Fibroblast of skin of right biceps (primary cell): ENCODE data around the gene ZDHHC20.

Experiments
- DNase-seq: peaks from one replicate; pipeline ENCODE4 v3.0.0-alpha.2; 2013

Gene ZDHHC20

DNA sequence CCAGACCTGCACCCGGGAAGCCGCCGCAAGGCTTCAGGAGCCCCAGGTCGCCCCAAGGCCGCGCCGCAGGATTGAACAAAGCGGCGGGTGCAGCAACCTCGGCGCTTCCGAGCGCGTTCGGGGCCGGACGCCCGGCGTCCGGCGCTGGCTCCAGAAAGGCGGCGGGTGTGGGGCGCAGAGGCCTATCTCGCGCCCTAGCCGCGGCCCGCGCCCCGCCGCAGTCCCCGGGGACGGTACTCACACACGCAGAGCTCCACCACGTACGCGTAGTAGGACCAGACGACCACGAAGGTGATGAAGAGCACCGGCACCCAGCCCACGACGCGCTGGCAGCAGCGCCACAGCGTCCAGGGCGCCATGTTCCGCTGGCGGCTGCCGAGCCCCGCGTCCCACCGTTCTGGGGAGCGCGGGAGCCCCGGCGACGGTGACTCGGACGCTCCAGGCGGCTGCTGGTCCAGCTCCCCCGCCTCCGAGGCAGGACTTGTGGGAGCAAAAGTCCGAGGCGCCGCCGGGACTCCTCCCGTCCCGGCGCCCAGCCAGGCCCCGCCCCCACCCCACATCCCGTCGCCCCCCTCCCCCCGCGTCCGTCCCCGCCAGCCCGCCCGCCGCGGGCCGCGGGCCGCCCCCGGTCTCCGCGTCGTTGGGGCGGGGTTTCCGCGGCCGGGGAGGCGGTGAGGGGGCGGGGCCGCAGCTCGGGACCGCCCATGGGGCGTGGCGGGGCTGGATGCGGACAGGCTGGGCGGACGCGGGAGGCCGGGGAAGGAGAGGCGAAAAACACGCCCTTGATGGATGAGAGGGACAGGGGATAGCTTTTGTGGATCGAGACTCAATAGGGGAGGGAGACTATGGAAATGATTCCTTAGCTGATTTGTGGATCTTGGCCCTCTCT, at the start of gene ZDHHC20:
ZDHHC20 (minus strand) TSS at position 491 of the 889 bp plus-strand sequence; CDS start at position 359, 132 bp downstream.
- DNase-seq, result peak; percentile 85

DNA sequence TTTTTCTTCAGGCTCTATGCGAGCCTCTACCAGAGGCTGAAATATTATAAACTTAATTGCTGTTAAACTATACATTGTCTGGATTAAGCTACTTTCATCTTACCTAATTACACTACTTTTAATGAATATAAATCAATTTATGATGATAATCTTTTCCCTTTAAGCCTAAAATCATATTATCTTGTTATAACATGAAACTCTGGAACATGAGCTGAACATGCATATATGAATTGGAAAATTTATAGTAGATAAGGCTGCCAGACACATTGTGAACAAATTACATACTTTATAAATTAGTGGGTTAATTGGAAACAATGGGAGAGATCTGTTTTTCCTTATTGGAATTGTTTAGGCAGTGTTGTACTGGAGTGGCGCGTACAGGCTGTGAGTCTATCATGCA, 45.3 kb upstream of the ZDHHC20 start:
- no peak for DNase-seq

GRCh38 chr13:21501686-21502085, 42.6 kb upstream of the ZDHHC20 start:
- no peak for DNase-seq

DNA sequence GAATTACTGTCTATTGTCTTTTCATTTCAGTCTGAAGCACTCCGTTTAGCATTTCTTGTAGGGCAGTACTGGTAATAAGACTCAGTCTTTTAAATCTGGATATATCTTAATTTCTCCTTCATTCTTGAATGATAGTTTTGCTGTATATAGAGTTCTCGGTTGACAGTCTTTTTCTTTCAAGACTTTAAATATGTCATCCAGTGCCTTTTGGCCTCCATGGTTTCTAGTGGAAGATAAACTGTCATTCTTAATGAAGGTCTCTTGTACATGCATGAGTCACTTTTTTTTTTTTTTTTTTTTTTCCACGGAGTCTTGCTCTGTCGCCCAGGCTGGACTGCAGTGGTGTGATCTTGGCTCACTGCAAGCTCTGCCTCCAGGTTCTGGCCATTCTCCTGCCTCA, 27.2 kb upstream of the ZDHHC20 start:
- DNase-seq, result no peak

DNA sequence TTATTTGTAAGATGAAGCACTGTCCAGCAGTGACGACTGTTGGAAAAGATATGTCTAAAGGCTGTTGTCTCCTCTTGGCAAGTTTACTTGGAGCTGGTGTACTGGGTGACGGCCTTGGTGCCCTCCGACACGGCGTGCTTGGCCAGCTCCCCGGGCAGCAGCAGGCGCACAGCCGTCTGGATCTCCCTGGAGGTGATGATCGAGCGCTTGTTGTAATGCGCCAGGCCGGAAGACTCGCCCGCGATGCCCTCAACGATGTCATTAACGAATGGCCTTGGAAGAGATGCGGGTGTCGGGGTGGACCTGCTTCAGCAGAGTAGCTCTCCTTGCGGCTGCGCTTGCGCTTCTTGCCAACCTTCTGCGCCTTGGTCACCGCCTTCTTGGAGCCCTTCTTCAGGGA, 24.6 kb upstream of the ZDHHC20 start:
- no peak for DNase-seq

- no peak for DNase-seq
These were observed 22.3 kb upstream of the ZDHHC20 start for GRCh38 chr13:21481359-21481758.

GRCh38 chr13:21478881-21479808, 20.0 kb upstream of the ZDHHC20 start:
- DNase-seq, result peak; percentile 75

GRCh38 chr13:21476893-21477472, 17.9 kb upstream of the ZDHHC20 start:
- DNase-seq, result peak; percentile 73

DNA sequence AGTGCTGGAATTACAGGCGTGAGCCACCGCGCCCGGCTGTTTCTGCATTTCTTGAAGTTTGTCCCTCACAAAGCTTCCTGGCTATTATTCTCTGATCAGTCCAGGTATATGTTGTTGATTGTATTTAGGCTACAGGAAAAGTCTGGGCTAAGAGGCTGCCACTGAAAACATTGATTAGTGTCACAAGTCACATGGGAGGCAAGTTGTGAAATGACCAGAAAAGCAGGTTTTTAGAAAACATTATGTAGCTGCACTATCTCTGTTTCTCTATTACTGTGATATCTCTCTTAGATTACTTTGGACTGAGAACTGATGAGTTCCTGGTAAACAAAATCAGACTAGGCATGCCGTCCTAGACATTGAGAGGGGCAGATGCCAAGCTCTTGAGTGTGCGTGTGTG, 16.0 kb upstream of the ZDHHC20 start:
- no peak for DNase-seq

DNA sequence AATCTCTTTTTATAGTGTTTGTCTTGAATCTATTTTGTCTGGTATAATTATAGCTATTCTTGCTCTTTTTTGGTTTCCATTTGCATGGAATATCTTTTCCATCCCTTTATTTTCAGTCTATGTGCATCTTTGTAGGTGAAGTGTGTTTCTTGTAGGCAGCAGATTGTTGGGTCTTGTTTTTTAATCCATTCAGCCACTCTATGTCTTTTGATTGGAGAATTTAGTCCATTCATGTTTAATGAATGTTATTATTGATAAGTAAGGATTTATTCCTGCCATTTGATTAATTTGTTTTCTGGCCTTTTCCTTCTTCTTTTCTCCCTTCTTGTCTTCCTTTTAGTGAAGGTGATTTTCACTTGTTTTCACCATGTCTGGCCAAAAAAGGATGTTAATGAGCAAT, 11.7 kb upstream of the ZDHHC20 start:
- no peak for DNase-seq

- DNase-seq, result no peak
These were observed 7.4 kb upstream of the ZDHHC20 start for GRCh38 chr13:21466527-21466926.

DNA sequence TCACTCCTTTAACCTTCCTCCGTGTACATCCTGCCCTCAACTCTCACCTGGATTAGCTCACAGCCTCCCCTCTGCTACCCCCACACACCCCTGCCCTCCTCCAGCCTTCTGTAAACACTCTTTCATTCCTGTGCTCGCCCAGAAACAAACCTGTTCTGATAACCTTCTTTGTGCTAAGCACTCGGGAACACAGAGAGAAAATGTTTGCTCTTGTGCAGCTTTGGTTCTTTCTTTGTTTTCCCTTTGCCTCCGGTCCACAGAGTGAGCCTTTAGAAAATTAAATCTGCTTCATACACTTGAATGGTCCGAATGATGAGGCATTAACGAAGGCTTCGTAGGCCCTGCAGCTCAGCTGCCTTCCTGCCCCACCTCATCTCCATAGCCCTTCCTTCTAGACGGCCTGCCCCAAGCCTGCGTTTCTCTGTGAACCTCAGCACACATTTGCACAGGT, 6.6 kb upstream of the ZDHHC20 start:
- DNase-seq, result no peak

GRCh38 chr13:21463424-21463823, 4.3 kb upstream of the ZDHHC20 start:
- no peak for DNase-seq

DNA sequence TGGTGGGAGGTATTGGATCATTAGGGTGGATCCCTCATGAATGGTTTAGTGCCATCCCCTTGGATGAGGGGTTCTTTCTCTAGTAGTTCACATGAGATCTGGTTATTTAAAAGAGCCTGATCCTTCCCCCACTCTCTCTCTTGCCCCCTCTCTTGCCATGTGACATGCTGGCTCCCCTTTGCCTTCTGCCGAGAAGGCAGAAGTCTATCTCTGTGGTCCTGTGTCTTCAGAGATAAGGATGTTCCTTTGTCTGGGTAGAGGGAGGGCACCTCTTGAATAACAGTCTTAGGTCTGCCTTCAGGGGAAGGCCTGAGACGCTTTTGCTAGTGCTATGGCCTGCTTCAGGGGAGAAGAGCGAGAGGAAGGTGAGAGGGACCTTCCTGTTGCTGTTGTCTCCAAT, 2.0 kb upstream of the ZDHHC20 start:
- DNase-seq, result no peak

DNA sequence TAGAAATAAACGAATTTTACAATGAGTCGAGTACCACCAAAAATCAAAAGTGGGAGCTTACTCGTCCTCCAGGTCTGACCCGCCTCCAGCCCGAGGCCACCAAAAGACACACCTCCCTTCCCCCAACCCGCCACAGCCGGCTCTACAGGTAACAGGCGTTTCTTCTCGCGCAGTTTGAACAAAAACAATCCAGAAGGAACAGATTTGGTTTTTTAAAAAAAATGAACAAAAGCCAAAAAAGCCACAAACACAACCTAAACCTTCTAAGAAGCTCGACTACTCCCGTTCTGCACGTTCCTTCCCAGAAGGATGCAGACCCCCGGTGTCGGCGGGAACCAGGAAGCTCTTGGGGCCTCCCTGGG, 671 bp downstream of the ZDHHC20 start:
- DNase-seq, result peak; percentile 20

DNA sequence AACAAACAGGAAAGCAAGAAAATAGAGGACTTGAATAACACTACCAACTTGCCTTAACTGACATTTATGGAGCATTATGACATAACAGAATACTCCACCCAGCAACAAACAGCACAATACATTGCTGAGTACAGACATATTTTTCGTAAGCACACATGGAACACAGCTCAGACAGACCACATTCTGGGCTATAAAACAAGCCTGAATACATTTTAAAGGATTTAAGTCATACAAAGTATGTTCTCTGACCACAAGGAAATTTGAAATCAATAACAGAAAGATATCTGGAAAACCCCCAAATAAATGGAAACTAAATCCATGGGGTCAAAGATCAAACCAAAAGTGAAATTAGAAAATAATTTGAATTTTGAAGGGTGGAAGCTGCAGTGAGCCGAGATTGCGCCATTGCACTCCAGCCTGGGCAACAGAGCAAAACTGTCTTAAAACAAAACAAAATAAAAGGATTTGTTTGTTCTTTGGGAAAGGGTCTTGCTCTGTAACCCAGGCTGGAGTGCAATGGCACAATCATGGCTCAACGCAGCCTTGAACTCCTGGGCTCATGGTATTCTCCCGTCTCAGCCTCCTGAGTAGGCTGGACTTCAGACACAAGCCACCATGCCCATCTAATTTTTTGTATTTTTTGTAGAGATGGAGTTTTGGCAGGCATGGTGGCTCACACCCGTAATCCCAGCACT, 5.6 kb downstream of the ZDHHC20 start:
- DNase-seq, result no peak

DNA sequence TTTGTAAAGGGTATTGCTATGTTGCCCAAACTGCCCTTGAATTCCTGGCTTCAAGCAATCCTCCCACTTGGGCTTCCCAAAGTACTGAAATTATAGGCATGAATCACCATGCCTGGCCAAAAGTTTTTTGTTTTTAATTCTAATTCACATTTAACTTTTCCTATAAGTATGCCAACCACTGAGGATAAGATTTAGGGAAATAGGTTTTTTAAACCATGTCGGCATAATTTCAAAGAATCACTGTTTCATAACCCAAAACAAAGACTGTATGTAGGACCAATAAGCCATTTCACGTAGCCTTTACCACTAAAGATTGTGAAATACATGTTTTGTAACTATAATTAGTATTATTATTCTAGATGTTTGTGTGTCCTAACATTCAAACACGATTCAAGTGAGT, 8.2 kb downstream of the ZDHHC20 start:
- no peak for DNase-seq

DNA sequence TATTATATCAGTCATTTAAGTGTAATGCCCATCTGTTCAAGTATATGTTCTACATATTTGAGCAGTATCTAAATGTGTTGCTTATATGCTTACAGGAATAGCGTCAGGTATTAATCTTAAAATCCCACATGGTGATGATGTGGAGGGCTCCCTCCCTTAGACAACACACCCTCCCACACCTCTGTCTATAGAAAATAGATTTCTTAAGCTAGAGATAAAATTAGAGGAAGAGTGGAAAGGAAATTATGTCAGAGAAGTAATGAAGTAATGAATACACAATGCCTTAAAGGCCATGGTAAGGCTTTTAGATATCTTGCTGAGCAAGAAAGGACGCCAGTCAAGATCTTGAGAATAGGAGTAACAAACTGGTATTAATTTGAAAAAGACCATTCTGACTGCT, 12.4 kb downstream of the ZDHHC20 start:
- no peak for DNase-seq

- DNase-seq, result no peak
These were observed 13.3 kb downstream of the ZDHHC20 start for GRCh38 chr13:21445759-21446158.

- no peak for DNase-seq
These were observed 15.9 kb downstream of the ZDHHC20 start for GRCh38 chr13:21443171-21443570.

DNA sequence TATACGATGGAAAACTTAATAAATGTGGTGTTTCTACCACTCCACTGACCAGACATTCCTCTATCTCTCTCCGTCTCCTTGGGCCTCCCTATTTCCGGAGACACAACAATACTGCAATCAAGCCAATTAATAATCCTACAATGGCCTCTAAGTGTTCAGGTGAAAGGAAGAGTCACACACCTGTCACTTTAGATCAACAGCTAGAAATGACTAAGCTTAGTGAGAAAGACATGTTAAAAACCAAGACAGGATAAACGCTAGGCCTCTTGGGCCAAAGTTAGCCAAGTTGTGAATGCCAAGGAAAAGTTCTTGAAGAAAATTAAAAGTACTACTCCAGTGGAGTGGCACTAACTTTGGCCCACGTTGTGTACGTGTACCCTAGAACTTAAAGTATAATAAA, 22.5 kb downstream of the ZDHHC20 start:
- DNase-seq, result no peak

- DNase-seq, result peak; percentile 47
These were observed 23.4 kb downstream of the ZDHHC20 start for GRCh38 chr13:21435687-21436151.

DNA sequence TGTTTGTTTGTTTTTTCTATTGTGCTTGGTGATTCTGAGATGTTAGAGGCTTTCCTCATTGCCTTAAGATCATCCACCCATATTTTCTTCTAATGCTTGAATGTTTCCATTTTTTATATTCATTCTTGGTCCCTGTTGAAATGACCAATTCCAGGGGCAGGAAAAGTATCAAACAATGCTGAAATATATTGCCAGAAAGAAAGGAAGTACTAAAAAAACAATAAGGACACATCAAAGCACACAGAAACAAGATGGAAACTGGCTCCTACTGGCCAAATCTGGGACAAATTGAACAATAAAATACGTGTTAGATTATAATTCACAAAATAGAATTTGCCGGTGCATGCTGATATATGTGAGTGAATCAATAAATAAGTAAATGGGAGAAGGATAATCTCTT, 23.9 kb downstream of the ZDHHC20 start:
- no peak for DNase-seq
